DND-41 (cell line): ENCODE measurements around the gene CATSPERD.

Experiments used
- ATAC-seq: fragments of 200-7000 bp; cut with Tn5 transposase; 3 replicates; pipeline ENCODE4 v1.9.1; 2021; ENCODE audit warnings: low read depth; ENCODE audit not compliant: insufficient read depth
- DNase-seq: peaks from one replicate; pipeline ENCODE4 v3.0.0-alpha.2; 2020
- H2AFZ ChIP-seq: 2 replicates; pipeline ENCODE4 v1.6.0; 2012; ENCODE audit warnings: low read depth, low read length
- H3K27ac ChIP-seq: 2 replicates; pipeline ENCODE4 v1.5.1; 2012; ENCODE audit warnings: low read length, inconsistent platforms
- H3K27me3 ChIP-seq: fragments of 200-600 bp; sonication (generic); 2 replicates; pipeline ENCODE4 v1.6.0; 2012; ENCODE audit warnings: low read length, mild to moderate bottlenecking, inconsistent platforms; ENCODE audit not compliant: insufficient read depth, poor library complexity
- H3K36me3 ChIP-seq: 2 replicates; pipeline ENCODE4 v1.5.1; 2012; ENCODE audit warnings: low read length, inconsistent platforms; ENCODE audit not compliant: insufficient read depth
- H3K4me1 ChIP-seq: 2 replicates; pipeline ENCODE4 v1.5.1; 2012; ENCODE audit warnings: mild to moderate bottlenecking, low read length; ENCODE audit not compliant: insufficient read depth
- H3K4me2 ChIP-seq: 2 replicates; pipeline ENCODE4 v1.6.0; 2012; ENCODE audit warnings: mild to moderate bottlenecking, moderate library complexity, low read length, inconsistent platforms; ENCODE audit not compliant: insufficient read depth
- H3K4me3 ChIP-seq, 2 experiments: fragments of 200-600 bp in 1 of 2; shearing (Covaris generic) in 1 of 2; 2 replicates each; pipeline ENCODE4 v1.5.1; 2012 to 2016; ENCODE audit warnings: inconsistent platforms in 2 of 2, low read length in 2 of 2, mild to moderate bottlenecking in 2 of 2, low read depth in 1 of 2, moderate library complexity in 1 of 2
- H3K79me2 ChIP-seq: 2 replicates; pipeline ENCODE4 v1.6.0; 2012; ENCODE audit warnings: low read length, inconsistent platforms; ENCODE audit not compliant: insufficient read depth
- H3K9ac ChIP-seq: 2 replicates; pipeline ENCODE4 v1.6.0; 2012; ENCODE audit warnings: low read depth, mild to moderate bottlenecking, inconsistent platforms, low read length, moderate library complexity
- H3K9me3 ChIP-seq: 2 replicates; pipeline ENCODE4 v1.5.1; 2012; ENCODE audit warnings: low read length, moderate library complexity, mild to moderate bottlenecking, inconsistent platforms; ENCODE audit not compliant: insufficient read depth, severe bottlenecking
- H4K20me1 ChIP-seq: 2 replicates; pipeline ENCODE4 v1.6.0; 2012; ENCODE audit warnings: low read length; ENCODE audit not compliant: insufficient read depth
- EZH2 ChIP-seq: IDR thresholded peaks from 3 replicates; pipeline ENCODE4 v1.6.1; 2012; ENCODE audit warnings: borderline replicate concordance, low read depth, mild to moderate bottlenecking, moderate library complexity, low read length, inconsistent platforms; ENCODE audit not compliant: severe bottlenecking
- TF ChIP-seq, protein P1 (sequence below): IDR thresholded peaks from 2 replicates; pipeline ENCODE4 v1.5.1; 2012; ENCODE audit warnings: borderline replicate concordance, low read length, moderate library complexity, mild to moderate bottlenecking; ENCODE audit not compliant: poor library complexity, severe bottlenecking; ENCODE audit errors: extremely low read depth

The CATSPERD gene, protein sequence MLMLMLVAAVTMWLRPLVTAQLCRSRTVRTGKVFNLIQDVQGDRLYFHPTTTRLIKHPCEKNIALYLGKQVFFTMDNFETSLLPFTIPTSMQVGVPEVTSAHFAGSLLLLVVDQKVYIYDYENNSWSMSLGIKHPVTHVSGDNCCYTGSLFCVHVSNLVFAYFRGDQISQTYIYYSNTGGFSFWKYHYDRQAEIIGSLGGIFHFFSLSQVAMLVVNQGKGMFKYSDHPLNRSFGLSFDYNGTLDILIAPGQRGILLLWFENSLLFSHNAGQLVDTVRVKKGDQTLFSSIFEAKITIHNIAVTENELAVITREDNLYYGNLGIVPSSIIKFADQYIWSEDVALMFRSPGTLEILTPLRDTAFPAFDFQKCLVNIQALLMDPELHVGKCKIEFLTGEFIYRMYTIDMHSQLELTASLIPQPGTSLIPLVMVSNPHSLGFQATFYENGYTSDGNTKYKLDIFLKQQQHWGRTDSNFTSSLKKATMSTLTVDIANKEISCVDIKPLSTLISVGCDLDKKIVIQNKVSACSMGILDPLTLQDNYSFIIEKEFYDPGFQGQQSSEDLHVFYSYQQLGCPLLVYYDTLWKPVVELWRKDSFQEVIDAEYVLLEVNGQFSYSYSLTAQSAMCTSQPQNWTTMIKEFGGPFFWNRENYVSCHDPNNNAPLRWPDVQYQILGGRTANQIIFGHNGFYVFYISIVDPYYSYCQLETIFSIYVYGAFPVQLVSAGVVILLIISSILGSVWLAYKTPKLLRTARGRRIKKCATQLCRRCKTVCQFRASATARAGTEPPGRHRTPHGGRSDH

GRCh38 chr19:5719961-5720790, at the start of gene CATSPERD, which contains the start of gene LONP1:
TSS of gene CATSPERD (plus strand) at chr19:5720637. CDS start at chr19:5720738, 101 bp downstream.
TSS of gene LONP1 (minus strand) at chr19:5720146. CDS start at chr19:5720132, 14 bp downstream.
- Histone ChIP-seq H3K9me3 (no peaks in the 10 kb centered on the region), H3K27ac (peak within 1 kb of the TSS; percentile 98), H3K9ac (peak within 1 kb of the TSS; percentile 86), H3K36me3 (peaks cover 23% of the 10 kb centered on the region), H3K4me2 (peak within 1 kb of the TSS; percentile 79), H3K27me3 (no peaks in the 10 kb centered on the region), H4K20me1 (peaks cover 34% of the 10 kb centered on the region), H2AFZ (peak within 1 kb of the TSS; percentile 97), H3K4me1 (peaks cover 38% of the 10 kb centered on the region), H3K79me2 (peaks cover 44% of the 10 kb centered on the region), H3K4me3 (peak within 1 kb of the TSS; percentile 73 to 81)
- peak; percentile 89 for ATAC-seq
- TF ChIP-seq EZH2, result no peak
- TF ChIP-seq, protein P1, sequence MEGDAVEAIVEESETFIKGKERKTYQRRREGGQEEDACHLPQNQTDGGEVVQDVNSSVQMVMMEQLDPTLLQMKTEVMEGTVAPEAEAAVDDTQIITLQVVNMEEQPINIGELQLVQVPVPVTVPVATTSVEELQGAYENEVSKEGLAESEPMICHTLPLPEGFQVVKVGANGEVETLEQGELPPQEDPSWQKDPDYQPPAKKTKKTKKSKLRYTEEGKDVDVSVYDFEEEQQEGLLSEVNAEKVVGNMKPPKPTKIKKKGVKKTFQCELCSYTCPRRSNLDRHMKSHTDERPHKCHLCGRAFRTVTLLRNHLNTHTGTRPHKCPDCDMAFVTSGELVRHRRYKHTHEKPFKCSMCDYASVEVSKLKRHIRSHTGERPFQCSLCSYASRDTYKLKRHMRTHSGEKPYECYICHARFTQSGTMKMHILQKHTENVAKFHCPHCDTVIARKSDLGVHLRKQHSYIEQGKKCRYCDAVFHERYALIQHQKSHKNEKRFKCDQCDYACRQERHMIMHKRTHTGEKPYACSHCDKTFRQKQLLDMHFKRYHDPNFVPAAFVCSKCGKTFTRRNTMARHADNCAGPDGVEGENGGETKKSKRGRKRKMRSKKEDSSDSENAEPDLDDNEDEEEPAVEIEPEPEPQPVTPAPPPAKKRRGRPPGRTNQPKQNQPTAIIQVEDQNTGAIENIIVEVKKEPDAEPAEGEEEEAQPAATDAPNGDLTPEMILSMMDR, result peak; percentile 98
- peak; percentile 98 for DNase-seq

DNA sequence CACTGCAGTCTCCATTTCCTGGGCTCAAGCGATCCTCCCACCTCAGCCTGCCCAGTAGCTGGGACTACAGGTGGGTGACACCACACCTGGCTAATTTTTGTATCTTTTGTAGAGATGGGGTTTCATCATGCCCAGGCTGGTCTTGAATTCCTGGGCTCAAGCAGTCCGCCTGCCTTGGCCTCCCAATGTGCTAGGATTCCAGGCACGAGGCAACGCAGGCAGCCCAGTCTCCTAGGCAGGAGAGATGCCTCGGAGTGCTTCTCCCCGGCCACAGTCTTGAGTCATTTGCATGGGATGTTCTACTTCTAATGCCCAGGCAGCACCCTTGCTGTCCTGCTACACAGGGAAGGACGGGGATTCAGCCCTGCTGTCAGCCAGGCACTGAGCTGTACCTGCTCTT, 48.8 kb upstream of the CATSPERD start:
- Histone ChIP-seq H3K9me3 (no peaks in the 10 kb centered on the region), H4K20me1 (peaks cover 14% of the 10 kb centered on the region), H3K4me3 (no peak overlapping the region), H2AFZ (no peak overlapping the region), H3K27ac (no peak overlapping the region), H3K36me3 (peaks cover 50% of the 10 kb centered on the region), H3K27me3 (no peaks in the 10 kb centered on the region), H3K9ac (no peak overlapping the region), H3K79me2 (no peaks in the 10 kb centered on the region), H3K4me1 (no peaks in the 10 kb centered on the region), H3K4me2 (no peak overlapping the region)
- DNase-seq (no peak), ATAC-seq (no peak)
- TF ChIP-seq EZH2, result no peak
- TF ChIP-seq, protein P1, result no peak

DNA sequence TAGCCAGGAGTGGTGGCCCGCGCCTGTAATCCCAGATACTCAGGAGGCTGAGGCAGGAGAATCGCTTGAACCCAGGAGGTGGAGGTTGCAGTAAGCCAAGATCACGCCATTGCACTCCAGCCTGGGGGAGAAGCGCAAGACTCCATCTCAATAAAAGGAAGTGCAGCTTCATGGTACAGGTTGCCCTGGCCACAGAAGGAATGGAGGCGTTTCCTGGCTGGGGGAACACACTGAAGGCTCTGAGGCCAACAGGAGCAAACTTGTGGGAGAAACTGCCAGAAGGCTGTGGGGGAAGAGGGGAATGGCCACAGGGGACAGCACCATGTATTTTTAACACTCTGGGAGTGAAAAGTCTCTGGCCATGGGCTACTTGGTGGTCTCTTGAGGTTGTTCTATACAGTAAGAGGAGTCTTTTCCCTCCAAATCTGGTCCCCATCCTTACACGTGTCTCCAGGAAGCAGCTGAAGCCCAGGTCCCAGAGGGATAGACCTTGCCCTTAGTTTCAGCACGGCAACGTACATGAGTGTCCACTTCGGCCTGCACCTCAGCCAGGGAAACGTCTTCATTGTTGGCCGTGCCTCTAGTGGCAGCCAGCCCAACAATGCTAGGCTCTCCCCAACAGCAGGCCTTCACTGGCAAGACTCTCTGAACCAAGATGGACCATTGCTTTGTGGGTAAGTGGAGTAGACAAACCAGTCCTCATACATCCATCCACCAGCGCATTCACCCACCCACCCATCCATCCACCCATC, 47.6 kb upstream of the CATSPERD start:
- H3K9me3 ChIP-seq, result no peaks in the 10 kb centered on the region
- no peak for ATAC-seq
- H3K27ac ChIP-seq, result no peak overlapping the region
- no peaks in the 10 kb centered on the region for H3K27me3 ChIP-seq
- no peak overlapping the region for H3K9ac ChIP-seq
- no peak overlapping the region for H3K4me2 ChIP-seq
- H2AFZ ChIP-seq, result no peak overlapping the region
- no peaks in the 10 kb centered on the region for H3K4me1 ChIP-seq
- H3K79me2 ChIP-seq, result no peaks in the 10 kb centered on the region
- H3K4me3 ChIP-seq, result no peak overlapping the region
- no peak for TF ChIP-seq EZH2
- TF ChIP-seq, protein P1, result no peak
- H3K36me3 ChIP-seq, result peaks cover 42% of the 10 kb centered on the region
- DNase-seq, result no peak
- peaks cover 8% of the 10 kb centered on the region for H4K20me1 ChIP-seq
